H9 (cell line): ENCODE data around the gene KIZ. TPM values are rescaled to one million over a fixed set of nuclear protein-coding genes. Genes with fewer than 3 reads are reported as not detected.

Experiments used
- DNase-seq: peaks from one replicate; pipeline ENCODE4 v3.0.0-alpha.2; 2017
- H2AFZ ChIP-seq: one replicate; pipeline ENCODE4 v1.6.1; 2013; ENCODE audit warnings: mild to moderate bottlenecking, low read length, control low read depth, moderate library complexity
- H2AK5ac ChIP-seq: 2 replicates; pipeline ENCODE4 v1.6.1; 2013; ENCODE audit warnings: low read length, control low read depth, mixed read lengths; ENCODE audit not compliant: insufficient read length
- H2BK120ac ChIP-seq: one replicate; pipeline ENCODE4 v1.6.1; 2013; ENCODE audit warnings: low read depth, mild to moderate bottlenecking, low read length, control low read depth, inconsistent platforms; ENCODE audit not compliant: poor library complexity, severe bottlenecking
- H2BK12ac ChIP-seq: 2 replicates; pipeline ENCODE4 v1.6.1; 2013; ENCODE audit warnings: low read length, control low read depth, mixed read lengths, low read depth; ENCODE audit not compliant: insufficient read length
- H2BK15ac ChIP-seq: 2 replicates; pipeline ENCODE4 v1.6.1; 2013; ENCODE audit warnings: low read depth, low read length, control low read depth
- H2BK20ac ChIP-seq: one replicate; pipeline ENCODE4 v1.6.1; 2013; ENCODE audit warnings: low read depth, mild to moderate bottlenecking, low read length, control low read depth, inconsistent platforms; ENCODE audit not compliant: poor library complexity, severe bottlenecking
- H2BK5ac ChIP-seq: 2 replicates; pipeline ENCODE4 v1.6.1; 2013; ENCODE audit warnings: low read length, control low read depth, mixed read lengths; ENCODE audit not compliant: insufficient read length
- H3K14ac ChIP-seq: 2 replicates; pipeline ENCODE4 v1.6.1; 2013; ENCODE audit warnings: low read length, control low read depth; ENCODE audit not compliant: insufficient read depth
- H3K18ac ChIP-seq: 2 replicates; pipeline ENCODE4 v1.6.1; 2013; ENCODE audit warnings: low read depth, mild to moderate bottlenecking, mixed read lengths, low read length, control low read depth; ENCODE audit not compliant: insufficient read length
- H3K23ac ChIP-seq: 2 replicates; pipeline ENCODE4 v1.6.1; 2013; ENCODE audit warnings: low read length, control low read depth, mixed read lengths, low read depth; ENCODE audit not compliant: insufficient read length
- H3K23me2 ChIP-seq: 2 replicates; pipeline ENCODE4 v1.6.1; 2013; ENCODE audit warnings: low read depth, mild to moderate bottlenecking, mixed read lengths, low read length, control low read depth; ENCODE audit not compliant: insufficient read length, poor library complexity, severe bottlenecking
- H3K27ac ChIP-seq: 2 replicates; pipeline ENCODE4 v1.5.1; 2013; ENCODE audit warnings: low read length, control low read depth, mixed read lengths, low read depth; ENCODE audit not compliant: insufficient read length
- H3K27me3 ChIP-seq: 2 replicates; pipeline ENCODE4 v1.6.1; 2013; ENCODE audit warnings: low read length, control low read depth, inconsistent platforms; ENCODE audit not compliant: insufficient read depth
- H3K4ac ChIP-seq: 2 replicates; pipeline ENCODE4 v1.6.1; 2013; ENCODE audit warnings: low read depth, mild to moderate bottlenecking, control low read depth, inconsistent platforms, low read length, moderate library complexity
- H3K4me1 ChIP-seq: 2 replicates; pipeline ENCODE4 v1.6.1; 2013; ENCODE audit warnings: low read length, control low read depth, inconsistent platforms; ENCODE audit not compliant: insufficient read depth
- H3K4me2 ChIP-seq: 2 replicates; pipeline ENCODE4 v1.6.1; 2013; ENCODE audit warnings: low read length, control low read depth, mixed read lengths; ENCODE audit not compliant: insufficient read length, insufficient read depth
- H3K56ac ChIP-seq: 2 replicates; pipeline ENCODE4 v1.6.1; 2013; ENCODE audit warnings: low read depth, mild to moderate bottlenecking, mixed read lengths, low read length, control low read depth; ENCODE audit not compliant: insufficient read length
- H3K79me1 ChIP-seq: 2 replicates; pipeline ENCODE4 v1.6.1; 2013; ENCODE audit warnings: low read depth, mild to moderate bottlenecking, moderate library complexity, low read length, control low read depth, inconsistent platforms; ENCODE audit not compliant: insufficient read depth, poor library complexity, severe bottlenecking
- H3K79me2 ChIP-seq: 2 replicates; pipeline ENCODE4 v1.6.1; 2013; ENCODE audit warnings: low read length, control low read depth, inconsistent platforms; ENCODE audit not compliant: insufficient read depth
- H3K9ac ChIP-seq: 2 replicates; pipeline ENCODE4 v1.6.1; 2013; ENCODE audit warnings: low read length, control low read depth, mixed read lengths; ENCODE audit not compliant: insufficient read length; ENCODE audit errors: extremely low read depth
- H3K9me3 ChIP-seq: one replicate; pipeline ENCODE4 v1.6.1; 2013; ENCODE audit warnings: low read depth, low read length, inconsistent platforms; ENCODE audit not compliant: control insufficient read depth
- H3T11ph ChIP-seq: one replicate; pipeline ENCODE4 v1.6.1; 2013; ENCODE audit warnings: mild to moderate bottlenecking, low read length, control low read depth, inconsistent platforms
- H4K20me1 ChIP-seq: one replicate; pipeline ENCODE4 v1.6.1; 2013; ENCODE audit not compliant: control insufficient read depth, insufficient read length, insufficient read depth
- H4K5ac ChIP-seq: 2 replicates; pipeline ENCODE4 v1.6.1; 2013; ENCODE audit warnings: low read depth, mild to moderate bottlenecking, mixed read lengths, low read length, control low read depth; ENCODE audit not compliant: insufficient read length
- H4K8ac ChIP-seq: replicated peaks from 2 replicates; pipeline ENCODE4 v1.6.1; 2013; ENCODE audit warnings: low read length, control low read depth, mixed read lengths, low read depth; ENCODE audit not compliant: insufficient read length
- H4K91ac ChIP-seq: 2 replicates; pipeline ENCODE4 v1.6.1; 2013; ENCODE audit warnings: low read depth, mild to moderate bottlenecking, moderate library complexity, mixed read lengths, low read length, control low read depth; ENCODE audit not compliant: insufficient read length
- H3K27ac Mint-ChIP-seq, 3 experiments: 2 replicates in 2 of 3; 3 replicates in 1 of 3; pipeline ENCODE4 v1.8.0; 2020 to 2021; ENCODE audit warnings: mixed read lengths in 3 of 3, mild to moderate bottlenecking in 1 of 3, moderate library complexity in 1 of 3
- H3K27me3 Mint-ChIP-seq: 2 replicates; pipeline ENCODE4 v1.8.0; 2021; ENCODE audit warnings: low read depth, mild to moderate bottlenecking, moderate library complexity, mixed read lengths
- H3K36me3 Mint-ChIP-seq, 3 experiments: 2 replicates in 2 of 3; 3 replicates in 1 of 3; pipeline ENCODE4 v1.8.0; 2020 to 2021; ENCODE audit warnings: low read depth in 3 of 3, mixed read lengths in 3 of 3; ENCODE audit not compliant: insufficient read depth in 1 of 3
- H3K4me1 Mint-ChIP-seq, 2 experiments: 2 replicates each; pipeline ENCODE4 v1.8.0; 2020; ENCODE audit warnings: mixed read lengths in 2 of 2
- H3K4me3 Mint-ChIP-seq, 2 experiments: 2 replicates in 1 of 2; 3 replicates in 1 of 2; pipeline ENCODE4 v1.8.0; 2020 to 2021; ENCODE audit warnings: mild to moderate bottlenecking in 2 of 2, mixed read lengths in 2 of 2, moderate library complexity in 1 of 2
- H3K9me3 Mint-ChIP-seq, 2 experiments: 2 replicates in 1 of 2; 3 replicates in 1 of 2; pipeline ENCODE4 v1.8.0; 2020; ENCODE audit warnings: mild to moderate bottlenecking in 2 of 2, mixed read lengths in 2 of 2, moderate library complexity in 1 of 2
- WGBS: extraction: QIAGEN DNeasy Blood & Tissue Kit; methylation state at CpG from one replicate; pipeline ENCODE4 v1.1.7; 2013; ENCODE audit warnings: missing lambda C conversion rate, low lambda C conversion rate, mixed read lengths; ENCODE audit not compliant: insufficient read length; ENCODE audit errors: extremely low coverage; 5-methylcytosine and 5-hydroxymethylcytosine counted together
- total RNA-seq: library from RNA; stranded (reverse); gene quantifications from 2 replicates; pipeline ENCODE4 v1.2.1, GENCODE V29; 2021
- TF ChIP-seq, protein P1 (sequence below): fragments of 200-600 bp; sonication (generic); conservative IDR thresholded peaks from 3 replicates; pipeline ENCODE4 v1.8.0; 2021; ENCODE audit warnings: antibody characterized with exemption, mild to moderate bottlenecking

Gene KIZ
- total RNA-seq, 1 experiment from 2014 or later = 29.3 TPM

DNA sequence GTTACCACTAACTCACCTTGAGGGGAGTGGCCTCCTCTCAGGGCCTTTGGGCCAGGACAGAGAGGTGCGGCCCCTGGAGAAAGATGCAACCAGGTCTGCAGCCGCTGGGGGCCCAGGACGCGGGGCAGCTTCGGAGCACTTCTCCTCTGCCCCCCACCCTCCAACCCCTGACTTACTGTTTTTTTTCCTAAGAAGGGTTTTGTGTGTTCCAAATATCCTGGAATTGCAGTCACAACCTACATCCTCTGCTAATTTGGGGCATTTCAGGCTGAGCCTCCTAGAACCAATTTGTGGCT, 21.5 kb upstream of the KIZ start:
- H3K27me3 Mint-ChIP-seq = peaks cover 98% of the 10 kb centered on the region
- peaks cover 0 to 3% of the 10 kb centered on the region in 2 experiments; a peak in 2 of 5 replicates for H3K9me3 Mint-ChIP-seq

More for the DNA sequence above, 21.5 kb upstream of the KIZ start:
- TF ChIP-seq, protein P1, sequence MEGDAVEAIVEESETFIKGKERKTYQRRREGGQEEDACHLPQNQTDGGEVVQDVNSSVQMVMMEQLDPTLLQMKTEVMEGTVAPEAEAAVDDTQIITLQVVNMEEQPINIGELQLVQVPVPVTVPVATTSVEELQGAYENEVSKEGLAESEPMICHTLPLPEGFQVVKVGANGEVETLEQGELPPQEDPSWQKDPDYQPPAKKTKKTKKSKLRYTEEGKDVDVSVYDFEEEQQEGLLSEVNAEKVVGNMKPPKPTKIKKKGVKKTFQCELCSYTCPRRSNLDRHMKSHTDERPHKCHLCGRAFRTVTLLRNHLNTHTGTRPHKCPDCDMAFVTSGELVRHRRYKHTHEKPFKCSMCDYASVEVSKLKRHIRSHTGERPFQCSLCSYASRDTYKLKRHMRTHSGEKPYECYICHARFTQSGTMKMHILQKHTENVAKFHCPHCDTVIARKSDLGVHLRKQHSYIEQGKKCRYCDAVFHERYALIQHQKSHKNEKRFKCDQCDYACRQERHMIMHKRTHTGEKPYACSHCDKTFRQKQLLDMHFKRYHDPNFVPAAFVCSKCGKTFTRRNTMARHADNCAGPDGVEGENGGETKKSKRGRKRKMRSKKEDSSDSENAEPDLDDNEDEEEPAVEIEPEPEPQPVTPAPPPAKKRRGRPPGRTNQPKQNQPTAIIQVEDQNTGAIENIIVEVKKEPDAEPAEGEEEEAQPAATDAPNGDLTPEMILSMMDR = peak; percentile 25; the same call in 2 of the 3 replicates
- Histone ChIP-seq H3K79me2 (no peaks in the 10 kb centered on the region), H3K9ac (no peak overlapping the region), H3K56ac (no peak overlapping the region), H2AK5ac (no peak overlapping the region), H3K23me2 (peaks cover 59% of the 10 kb centered on the region), H3K27ac (no peak overlapping the region), H3K4me2 (peak overlapping the region; percentile 64), H4K5ac (no peak overlapping the region), H2BK15ac (no peak overlapping the region), H2BK5ac (no peak overlapping the region), H2BK20ac (no peak overlapping the region), H4K20me1 (no peaks in the 10 kb centered on the region), H4K8ac (no peak overlapping the region), H3K27me3 (peaks cover 38% of the 10 kb centered on the region), H2BK120ac (no peak overlapping the region), H3K14ac (no peak overlapping the region), H3T11ph (no peak overlapping the region), H2BK12ac (no peak overlapping the region), H3K23ac (no peak overlapping the region), H3K4me1 (no peaks in the 10 kb centered on the region; the same call in 1 of the 2 replicates), H3K4ac (no peak overlapping the region), H2AFZ (no peak overlapping the region), H3K18ac (no peak overlapping the region), H3K79me1 (no peaks in the 10 kb centered on the region), H3K9me3 (no peaks in the 10 kb centered on the region), H4K91ac (no peak overlapping the region)
- Mint-ChIP-seq H3K4me1 (peaks cover 36 to 53% of the 10 kb centered on the region in 2 experiments), H3K4me3 (peak overlapping the region; percentile 62 to 89), H3K27ac (no peak overlapping the region), H3K36me3 (no peaks in the 10 kb centered on the region)
- no CpG with 5 or more reads among the region's 5 CpGs for WGBS
- peak; percentile 62 for DNase-seq
